ENCODE results near the gene SSH3.

DNA sequence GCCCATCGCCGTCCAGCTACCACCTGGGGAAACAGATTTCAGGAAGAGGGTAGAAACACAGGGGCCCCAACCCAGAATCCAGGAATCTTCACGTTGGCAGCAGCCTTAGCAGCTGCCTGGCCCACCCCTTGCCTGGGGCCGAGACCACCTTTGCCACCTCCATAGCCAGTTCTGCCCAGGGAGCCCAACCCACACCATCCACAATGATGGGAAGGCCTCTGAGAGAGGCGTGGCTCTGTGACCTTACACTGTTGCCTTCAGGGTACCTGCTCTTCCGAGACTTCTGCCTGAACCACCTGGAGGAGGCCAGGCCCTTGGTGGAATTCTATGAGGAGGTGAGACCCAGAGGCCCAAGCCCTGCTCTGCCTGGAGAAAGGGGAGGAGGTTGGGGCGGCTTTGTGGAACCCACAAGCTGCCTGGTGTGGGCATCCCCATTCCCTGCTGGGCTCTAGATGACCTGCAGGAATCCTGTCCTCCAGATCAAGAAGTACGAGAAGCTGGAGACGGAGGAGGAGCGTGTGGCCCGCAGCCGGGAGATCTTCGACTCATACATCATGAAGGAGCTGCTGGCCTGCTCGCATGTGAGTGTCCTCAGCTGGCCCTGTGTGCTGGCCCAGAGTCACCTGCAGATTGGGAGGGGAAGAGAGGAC is 24.3 kb upstream of the SSH3 start:
- TF ChIP-seq, protein P1, sequence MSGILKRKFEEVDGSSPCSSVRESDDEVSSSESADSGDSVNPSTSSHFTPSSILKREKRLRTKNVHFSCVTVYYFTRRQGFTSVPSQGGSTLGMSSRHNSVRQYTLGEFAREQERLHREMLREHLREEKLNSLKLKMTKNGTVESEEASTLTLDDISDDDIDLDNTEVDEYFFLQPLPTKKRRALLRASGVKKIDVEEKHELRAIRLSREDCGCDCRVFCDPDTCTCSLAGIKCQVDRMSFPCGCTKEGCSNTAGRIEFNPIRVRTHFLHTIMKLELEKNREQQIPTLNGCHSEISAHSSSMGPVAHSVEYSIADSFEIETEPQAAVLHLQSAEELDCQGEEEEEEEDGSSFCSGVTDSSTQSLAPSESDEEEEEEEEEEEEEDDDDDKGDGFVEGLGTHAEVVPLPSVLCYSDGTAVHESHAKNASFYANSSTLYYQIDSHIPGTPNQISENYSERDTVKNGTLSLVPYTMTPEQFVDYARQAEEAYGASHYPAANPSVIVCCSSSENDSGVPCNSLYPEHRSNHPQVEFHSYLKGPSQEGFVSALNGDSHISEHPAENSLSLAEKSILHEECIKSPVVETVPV (CRISPR knock-in tag; IDR thresholded peaks at IDR 0.05): no peak
- TF ChIP-seq ARNTL (CRISPR knock-in tag; IDR thresholded peaks at IDR 0.05; ENCODE audit: borderline replicate concordance, low read depth) (no peak), ZFP30 (CRISPR knock-in tag; IDR thresholded peaks at IDR 0.05) (no peak), CREB5 (CRISPR knock-in tag; IDR thresholded peaks at IDR 0.05; ENCODE audit: low read depth) (no peak), CSDC2 (CRISPR knock-in tag; IDR thresholded peaks at IDR 0.05) (no peak), ZNF70 (CRISPR knock-in tag; IDR thresholded peaks at IDR 0.05) (no peak), TCF4 (CRISPR knock-in tag; IDR thresholded peaks at IDR 0.05; ENCODE audit: borderline replicate concordance) (no peak), RARB (CRISPR knock-in tag; IDR thresholded peaks at IDR 0.05) (no peak), OSR1 (CRISPR knock-in tag; IDR thresholded peaks at IDR 0.05) (no peak), ZFP3 (CRISPR knock-in tag; IDR thresholded peaks at IDR 0.05) (no peak), TOX (CRISPR knock-in tag; IDR thresholded peaks at IDR 0.05; ENCODE audit: borderline replicate concordance) (no peak)
- TF ChIP-seq, protein P2, sequence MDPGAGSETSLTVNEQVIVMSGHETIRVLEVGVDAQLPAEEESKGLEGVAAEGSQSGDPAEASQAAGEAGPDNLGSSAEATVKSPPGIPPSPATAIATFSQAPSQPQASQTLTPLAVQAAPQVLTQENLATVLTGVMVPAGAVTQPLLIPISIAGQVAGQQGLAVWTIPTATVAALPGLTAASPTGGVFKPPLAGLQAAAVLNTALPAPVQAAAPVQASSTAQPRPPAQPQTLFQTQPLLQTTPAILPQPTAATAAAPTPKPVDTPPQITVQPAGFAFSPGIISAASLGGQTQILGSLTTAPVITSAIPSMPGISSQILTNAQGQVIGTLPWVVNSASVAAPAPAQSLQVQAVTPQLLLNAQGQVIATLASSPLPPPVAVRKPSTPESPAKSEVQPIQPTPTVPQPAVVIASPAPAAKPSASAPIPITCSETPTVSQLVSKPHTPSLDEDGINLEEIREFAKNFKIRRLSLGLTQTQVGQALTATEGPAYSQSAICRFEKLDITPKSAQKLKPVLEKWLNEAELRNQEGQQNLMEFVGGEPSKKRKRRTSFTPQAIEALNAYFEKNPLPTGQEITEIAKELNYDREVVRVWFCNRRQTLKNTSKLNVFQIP (CRISPR knock-in tag; IDR thresholded peaks at IDR 0.05; ENCODE audit: borderline replicate concordance, low read depth): no peak
- TF ChIP-seq, protein P3, sequence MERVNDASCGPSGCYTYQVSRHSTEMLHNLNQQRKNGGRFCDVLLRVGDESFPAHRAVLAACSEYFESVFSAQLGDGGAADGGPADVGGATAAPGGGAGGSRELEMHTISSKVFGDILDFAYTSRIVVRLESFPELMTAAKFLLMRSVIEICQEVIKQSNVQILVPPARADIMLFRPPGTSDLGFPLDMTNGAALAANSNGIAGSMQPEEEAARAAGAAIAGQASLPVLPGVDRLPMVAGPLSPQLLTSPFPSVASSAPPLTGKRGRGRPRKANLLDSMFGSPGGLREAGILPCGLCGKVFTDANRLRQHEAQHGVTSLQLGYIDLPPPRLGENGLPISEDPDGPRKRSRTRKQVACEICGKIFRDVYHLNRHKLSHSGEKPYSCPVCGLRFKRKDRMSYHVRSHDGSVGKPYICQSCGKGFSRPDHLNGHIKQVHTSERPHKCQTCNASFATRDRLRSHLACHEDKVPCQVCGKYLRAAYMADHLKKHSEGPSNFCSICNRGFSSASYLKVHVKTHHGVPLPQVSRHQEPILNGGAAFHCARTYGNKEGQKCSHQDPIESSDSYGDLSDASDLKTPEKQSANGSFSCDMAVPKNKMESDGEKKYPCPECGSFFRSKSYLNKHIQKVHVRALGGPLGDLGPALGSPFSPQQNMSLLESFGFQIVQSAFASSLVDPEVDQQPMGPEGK (CRISPR knock-in tag; IDR thresholded peaks at IDR 0.05; ENCODE audit: borderline replicate concordance): no peak
- TF ChIP-seq, protein P4, sequence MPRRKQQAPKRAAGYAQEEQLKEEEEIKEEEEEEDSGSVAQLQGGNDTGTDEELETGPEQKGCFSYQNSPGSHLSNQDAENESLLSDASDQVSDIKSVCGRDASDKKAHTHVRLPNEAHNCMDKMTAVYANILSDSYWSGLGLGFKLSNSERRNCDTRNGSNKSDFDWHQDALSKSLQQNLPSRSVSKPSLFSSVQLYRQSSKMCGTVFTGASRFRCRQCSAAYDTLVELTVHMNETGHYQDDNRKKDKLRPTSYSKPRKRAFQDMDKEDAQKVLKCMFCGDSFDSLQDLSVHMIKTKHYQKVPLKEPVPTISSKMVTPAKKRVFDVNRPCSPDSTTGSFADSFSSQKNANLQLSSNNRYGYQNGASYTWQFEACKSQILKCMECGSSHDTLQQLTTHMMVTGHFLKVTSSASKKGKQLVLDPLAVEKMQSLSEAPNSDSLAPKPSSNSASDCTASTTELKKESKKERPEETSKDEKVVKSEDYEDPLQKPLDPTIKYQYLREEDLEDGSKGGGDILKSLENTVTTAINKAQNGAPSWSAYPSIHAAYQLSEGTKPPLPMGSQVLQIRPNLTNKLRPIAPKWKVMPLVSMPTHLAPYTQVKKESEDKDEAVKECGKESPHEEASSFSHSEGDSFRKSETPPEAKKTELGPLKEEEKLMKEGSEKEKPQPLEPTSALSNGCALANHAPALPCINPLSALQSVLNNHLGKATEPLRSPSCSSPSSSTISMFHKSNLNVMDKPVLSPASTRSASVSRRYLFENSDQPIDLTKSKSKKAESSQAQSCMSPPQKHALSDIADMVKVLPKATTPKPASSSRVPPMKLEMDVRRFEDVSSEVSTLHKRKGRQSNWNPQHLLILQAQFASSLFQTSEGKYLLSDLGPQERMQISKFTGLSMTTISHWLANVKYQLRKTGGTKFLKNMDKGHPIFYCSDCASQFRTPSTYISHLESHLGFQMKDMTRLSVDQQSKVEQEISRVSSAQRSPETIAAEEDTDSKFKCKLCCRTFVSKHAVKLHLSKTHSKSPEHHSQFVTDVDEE (CRISPR knock-in tag; IDR thresholded peaks at IDR 0.05): no peak
